ENCODE results near the gene IPO8. TPM values are rescaled to one million over a fixed set of nuclear protein-coding genes. Genes with fewer than 3 reads are reported as not detected.

The IPO8 gene
- polyA plus RNA-seq, 1 donor from 2014 or later: 11.3 TPM

DNA sequence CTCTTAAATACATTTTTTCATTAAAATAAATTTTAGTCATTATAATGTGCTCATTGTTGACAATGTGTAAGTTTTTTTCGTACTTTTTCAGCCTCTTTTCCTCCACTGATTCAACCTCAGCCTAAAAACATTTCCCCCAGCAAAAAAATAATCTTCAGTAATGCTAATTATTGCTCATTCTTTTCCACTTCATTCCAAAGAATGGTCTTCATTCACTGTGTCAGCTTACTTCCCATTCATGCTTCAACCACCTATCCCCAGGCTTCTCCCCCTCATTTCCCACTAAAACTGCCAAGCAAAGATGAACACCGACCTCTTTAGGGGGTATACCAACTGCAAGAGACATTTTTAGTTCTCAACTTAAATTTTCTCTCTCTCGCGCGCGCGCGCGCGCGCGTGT lies 2.7 kb upstream of the IPO8 start:
- Mint-ChIP-seq H3K9me3 (peaks cover 0 to 2% (median 0%) of the 10 kb centered on the region in 3 donors), H3K27me3 (peaks cover 2% of the 10 kb centered on the region), H3K4me3 (peak overlapping the region in 3 of 4 donors; percentile 50 to 99 (median 58)), H3K27ac (peak overlapping the region in 1 of 3 donors; percentile 29), H3K36me3 (no peaks in the 10 kb centered on the region), H3K4me1 (peaks cover 18 to 19% (median 18%) of the 10 kb centered on the region in 3 donors)

DNA sequence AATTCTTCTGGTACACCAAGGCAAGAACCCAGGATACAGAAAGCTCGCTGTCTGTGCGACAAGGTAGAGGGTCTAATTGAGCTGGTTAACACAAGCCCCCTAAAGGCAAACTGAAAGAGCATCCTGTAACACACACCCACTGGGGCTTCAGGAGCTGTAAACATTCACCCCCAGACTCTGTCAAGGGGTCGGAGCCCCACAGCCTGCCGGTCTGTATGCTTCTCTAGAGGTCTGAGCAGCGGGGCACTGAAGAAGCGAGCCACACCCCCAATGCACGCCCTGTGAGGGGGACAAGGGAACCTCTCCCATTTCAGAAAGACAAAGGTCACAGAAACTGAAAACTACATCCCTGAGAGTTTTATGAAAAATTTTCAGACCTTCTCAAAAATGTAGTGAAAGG lies 1.3 kb upstream of the IPO8 start:
- peaks cover 0 to 2% (median 0%) of the 10 kb centered on the region in 3 donors for H3K9me3 Mint-ChIP-seq
- peak overlapping the region; percentile 48 to 99 (median 70) for H3K4me3 Mint-ChIP-seq
- peak overlapping the region in 1 of 3 donors; percentile 15 for H3K27ac Mint-ChIP-seq
- no peaks in the 10 kb centered on the region for H3K36me3 Mint-ChIP-seq
- peaks cover 19 to 31% (median 27%) of the 10 kb centered on the region in 3 donors for H3K4me1 Mint-ChIP-seq
- peaks cover 2% of the 10 kb centered on the region for H3K27me3 Mint-ChIP-seq

DNA sequence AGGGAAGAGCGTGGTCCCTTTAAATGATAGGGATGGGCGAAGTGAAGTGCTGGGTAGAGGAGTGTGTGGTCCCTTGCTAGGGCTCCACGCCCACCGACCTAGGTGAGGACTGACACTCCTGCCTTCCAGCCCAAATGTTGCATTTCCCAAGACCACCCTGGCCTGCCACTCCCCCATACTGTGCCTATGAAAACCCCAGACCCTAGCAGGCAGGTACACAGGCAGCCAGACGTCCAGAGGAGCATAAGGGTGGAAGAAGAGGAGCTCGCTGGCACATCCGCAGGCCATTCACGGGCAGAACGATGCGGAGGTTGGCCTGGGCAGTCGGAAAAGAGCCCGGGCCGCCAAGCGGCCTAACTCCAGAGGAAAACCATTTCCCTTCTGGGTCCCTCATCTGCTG lies 817 bp upstream of the IPO8 start:
- Mint-ChIP-seq H3K4me1 (peaks cover 23 to 33% (median 27%) of the 10 kb centered on the region in 3 donors), H3K4me3 (peak overlapping the region in 3 of 4 donors; percentile 90 to 99 (median 98)), H3K27me3 (peaks cover 2% of the 10 kb centered on the region), H3K36me3 (no peaks in the 10 kb centered on the region), H3K27ac (no peak overlapping the region), H3K9me3 (peaks cover 0 to 2% (median 0%) of the 10 kb centered on the region in 3 donors)

DNA sequence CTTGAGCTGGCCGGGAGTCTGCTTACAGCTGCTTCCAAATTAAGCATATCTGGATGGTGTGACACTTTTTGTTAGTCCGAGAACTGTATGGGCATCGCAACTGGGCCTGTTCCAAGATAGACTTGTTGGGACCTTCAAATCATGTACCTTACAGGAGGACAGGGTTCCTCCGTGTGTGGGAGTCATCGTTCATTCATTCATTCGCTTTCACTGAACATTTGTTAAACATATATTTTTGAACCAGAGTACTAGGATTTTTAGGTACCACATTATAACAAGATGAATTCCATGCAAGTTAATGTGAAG lies 387 bp upstream of the IPO8 start:
- Mint-ChIP-seq H3K36me3 (no peaks in the 10 kb centered on the region), H3K4me1 (peaks cover 24 to 36% (median 28%) of the 10 kb centered on the region in 3 donors), H3K9me3 (peaks cover 0 to 2% (median 0%) of the 10 kb centered on the region in 3 donors), H3K27me3 (peaks cover 2% of the 10 kb centered on the region), H3K27ac (peak overlapping the region; percentile 90 to 96 (median 93)), H3K4me3 (peak overlapping the region; percentile 90 to 99 (median 98))

DNA sequence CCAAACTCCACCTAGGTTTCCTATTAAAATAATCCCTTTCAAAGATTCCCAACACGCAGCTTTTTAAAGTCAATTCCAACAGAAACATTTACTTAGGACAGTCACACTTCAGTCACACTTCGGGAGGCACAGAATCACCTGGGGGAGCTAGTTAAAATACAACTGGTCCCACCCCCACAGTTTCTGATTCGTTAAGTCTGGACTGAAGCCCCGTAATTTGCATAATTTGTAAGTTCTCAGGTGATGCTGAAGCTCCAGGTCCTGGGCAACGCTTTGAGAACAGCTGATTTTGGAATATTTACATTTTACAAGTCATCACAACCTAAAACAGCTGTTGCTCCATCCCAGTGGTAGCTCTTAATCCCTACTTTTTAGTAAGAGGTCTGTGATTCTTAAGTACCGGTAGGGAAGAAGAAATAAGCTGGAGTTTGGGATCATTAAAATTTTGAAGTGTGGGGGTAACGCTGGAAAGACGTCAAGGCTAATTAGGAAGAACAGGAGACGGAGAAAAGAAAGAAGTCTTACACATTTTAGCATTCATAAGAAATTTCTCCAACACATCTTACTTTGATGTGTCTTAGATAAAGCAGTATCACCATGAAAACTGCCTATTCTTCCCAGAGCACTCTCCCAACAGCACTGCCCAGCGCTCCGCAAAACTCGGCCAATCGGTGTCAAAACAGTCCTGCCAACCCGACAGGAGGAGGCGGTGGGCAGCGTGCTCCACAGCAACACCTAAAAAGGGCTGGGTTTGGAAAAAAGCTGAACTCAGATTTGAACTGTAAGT lies 1.1 kb downstream of the IPO8 start:
- Mint-ChIP-seq H3K4me3 (peak overlapping the region; percentile 90 to 99 (median 98)), H3K36me3 (peaks cover 5% of the 10 kb centered on the region), H3K4me1 (peaks cover 28 to 40% (median 31%) of the 10 kb centered on the region in 3 donors), H3K27me3 (peaks cover 2% of the 10 kb centered on the region), H3K27ac (peak overlapping the region; percentile 90 to 96 (median 91)), H3K9me3 (peaks cover 0 to 2% (median 0%) of the 10 kb centered on the region in 3 donors)

DNA sequence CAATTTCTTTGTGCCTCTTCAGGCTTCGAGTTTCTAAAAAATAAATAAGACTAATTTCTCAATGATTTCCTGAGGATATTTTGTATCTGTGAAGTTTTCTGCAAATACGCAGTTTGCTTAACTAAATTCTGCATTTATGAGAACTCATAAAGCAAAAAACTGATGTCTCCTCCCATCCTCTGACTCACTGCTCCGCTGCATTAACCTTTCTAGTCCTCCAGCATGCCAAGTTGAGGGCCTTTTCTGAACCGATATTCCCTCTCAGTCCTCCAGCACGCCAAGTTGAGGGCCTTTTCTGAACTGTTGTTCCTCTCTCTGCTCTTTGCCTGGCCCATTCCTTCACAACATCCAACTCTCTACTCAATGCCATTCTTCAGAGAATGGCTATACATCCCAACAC lies 3.2 kb downstream of the IPO8 start:
- no peaks in the 10 kb centered on the region for H3K27me3 Mint-ChIP-seq
- peaks cover 7% of the 10 kb centered on the region for H3K36me3 Mint-ChIP-seq
- peak overlapping the region in 2 of 4 donors; percentile 86 to 99 for H3K4me3 Mint-ChIP-seq
- H3K27ac Mint-ChIP-seq: peak overlapping the region in 2 of 3 donors; percentile 2 to 33
- peaks cover 0 to 2% (median 0%) of the 10 kb centered on the region in 3 donors for H3K9me3 Mint-ChIP-seq
- peaks cover 28 to 44% (median 31%) of the 10 kb centered on the region in 3 donors for H3K4me1 Mint-ChIP-seq

DNA sequence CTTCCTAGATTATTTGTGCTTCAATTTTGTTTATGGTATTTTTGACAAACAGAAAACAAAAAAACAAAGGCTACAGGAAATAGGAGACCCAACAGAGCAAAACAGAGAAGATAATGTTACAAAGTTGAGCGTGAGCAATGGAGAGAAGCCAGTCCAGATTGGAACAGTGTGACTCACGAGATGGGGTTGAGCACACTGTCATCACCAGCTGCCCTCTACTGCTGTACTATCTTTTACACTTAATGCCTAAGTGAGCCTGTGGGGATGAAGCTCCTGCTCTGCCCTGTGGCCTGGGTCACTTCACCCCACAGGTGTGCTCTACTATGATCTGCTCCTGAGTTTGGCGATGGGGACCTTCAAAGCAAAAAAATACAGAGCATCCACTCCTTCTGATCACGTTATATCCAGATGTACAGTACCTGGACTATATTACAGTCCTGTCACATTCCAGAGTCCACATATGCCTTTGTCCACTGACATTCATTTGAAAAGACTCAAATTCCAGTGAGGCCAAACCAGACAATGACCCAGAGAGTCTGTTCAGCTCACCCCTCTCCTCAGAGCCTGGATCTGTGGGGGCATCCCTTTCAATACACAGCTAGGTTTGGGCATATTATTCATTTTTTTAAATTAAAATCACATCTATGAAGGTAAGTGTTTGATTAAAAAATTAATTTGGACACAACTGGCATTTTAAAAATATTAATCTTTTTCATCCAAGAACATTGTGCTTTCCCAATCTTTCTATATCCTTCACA lies 4.4 kb downstream of the IPO8 start:
- Mint-ChIP-seq H3K27me3 (no peaks in the 10 kb centered on the region), H3K4me3 (peak overlapping the region in 1 of 4 donors; percentile 19), H3K4me1 (peaks cover 28 to 45% (median 32%) of the 10 kb centered on the region in 3 donors), H3K27ac (peak overlapping the region in 2 of 3 donors; percentile 43 to 46), H3K36me3 (peaks cover 7% of the 10 kb centered on the region), H3K9me3 (peaks cover 0 to 2% (median 0%) of the 10 kb centered on the region in 3 donors)

DNA sequence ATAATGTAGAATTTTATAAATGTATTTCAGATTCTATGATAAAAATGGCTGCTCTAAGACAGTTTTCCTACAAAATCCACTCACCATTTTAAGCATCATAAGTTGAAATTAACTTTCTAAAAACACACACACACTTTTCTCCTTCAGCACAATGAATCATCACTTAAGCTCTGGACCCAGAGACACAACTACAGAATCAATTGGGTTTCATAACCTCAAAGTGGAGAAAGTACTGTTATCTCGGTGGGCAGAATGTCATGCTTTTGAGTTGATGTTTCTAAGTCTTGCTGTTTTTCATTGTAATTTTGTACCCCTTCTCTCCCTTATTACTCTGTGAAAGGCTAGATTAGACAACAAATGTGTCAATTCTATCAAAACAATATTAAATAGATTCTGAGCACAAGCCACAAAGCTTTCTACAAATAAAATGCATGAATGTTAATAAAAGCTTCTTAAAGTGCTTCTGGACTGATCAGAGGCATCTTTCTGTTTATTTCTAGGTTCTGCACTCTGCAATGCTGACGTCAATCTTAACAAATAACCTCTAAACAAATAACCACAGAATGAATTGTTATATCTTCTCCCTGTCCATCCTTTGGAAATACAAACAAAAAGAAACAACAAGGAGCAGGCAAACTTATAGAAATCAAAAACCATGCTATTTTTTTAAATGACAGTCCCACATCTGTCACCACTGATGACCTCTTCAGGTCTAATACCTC lies 8.2 kb downstream of the IPO8 start:
- Mint-ChIP-seq H3K4me3 (no peak overlapping the region), H3K27ac (peak overlapping the region in 1 of 3 donors; percentile 39), H3K36me3 (peaks cover 7% of the 10 kb centered on the region), H3K27me3 (no peaks in the 10 kb centered on the region), H3K9me3 (peaks cover 0 to 1% (median 0%) of the 10 kb centered on the region in 3 donors), H3K4me1 (peaks cover 6 to 18% (median 14%) of the 10 kb centered on the region in 3 donors)

DNA sequence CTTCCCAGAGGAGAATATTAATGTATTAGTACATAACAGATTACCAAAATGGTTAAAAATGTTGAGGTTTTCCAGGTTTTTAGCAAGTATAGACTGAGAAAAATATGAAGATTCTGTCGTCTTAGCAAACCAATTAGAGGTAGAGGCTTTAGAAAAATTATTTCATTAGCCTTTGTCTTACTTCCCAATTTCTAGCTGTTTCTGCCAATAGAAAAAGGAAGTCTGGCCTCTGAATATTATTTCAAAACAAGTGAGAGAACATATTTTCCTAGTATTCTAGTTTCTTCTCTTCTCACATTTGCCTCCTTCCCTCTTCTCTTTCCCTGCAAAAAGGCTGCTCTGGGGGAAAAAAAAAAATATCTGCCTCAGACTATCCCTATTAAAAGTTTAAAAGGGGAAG lies 16.4 kb downstream of the IPO8 start:
- no peak overlapping the region for H3K4me3 Mint-ChIP-seq

DNA sequence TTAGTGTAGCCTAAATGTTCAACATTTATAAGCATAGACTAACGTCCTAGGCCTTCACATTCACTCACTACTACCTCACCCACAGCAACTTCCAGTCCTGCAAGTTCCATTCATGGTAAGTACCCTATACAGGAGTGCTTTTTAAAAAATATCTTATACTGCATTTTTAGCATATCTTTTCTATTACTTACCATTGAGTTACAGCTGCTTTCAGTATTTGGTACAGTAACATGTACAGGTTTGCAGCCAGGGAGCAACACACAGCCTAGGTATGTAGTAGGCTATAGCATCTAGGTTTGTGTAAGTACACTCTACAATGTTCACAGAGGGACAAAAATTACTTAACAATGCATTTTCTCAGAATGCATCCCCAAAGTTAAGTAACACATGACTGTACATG lies 17.4 kb downstream of the IPO8 start:
- Mint-ChIP-seq H3K36me3 (peaks cover 9% of the 10 kb centered on the region), H3K4me1 (no peaks in the 10 kb centered on the region), H3K9me3 (peaks cover 0 to under 1% (median 0%) of the 10 kb centered on the region in 3 donors), H3K27ac (no peak overlapping the region), H3K4me3 (no peak overlapping the region), H3K27me3 (no peaks in the 10 kb centered on the region)

More for the DNA sequence above, 16.4 kb downstream of the IPO8 start:
- H3K4me1 Mint-ChIP-seq: peaks cover 0 to under 1% (median 0%) of the 10 kb centered on the region in 3 donors
- H3K27ac Mint-ChIP-seq: no peak overlapping the region
- H3K36me3 Mint-ChIP-seq: peaks cover 8% of the 10 kb centered on the region
- H3K9me3 Mint-ChIP-seq: peaks cover 0 to 1% (median 0%) of the 10 kb centered on the region in 3 donors
- H3K27me3 Mint-ChIP-seq: no peaks in the 10 kb centered on the region

DNA sequence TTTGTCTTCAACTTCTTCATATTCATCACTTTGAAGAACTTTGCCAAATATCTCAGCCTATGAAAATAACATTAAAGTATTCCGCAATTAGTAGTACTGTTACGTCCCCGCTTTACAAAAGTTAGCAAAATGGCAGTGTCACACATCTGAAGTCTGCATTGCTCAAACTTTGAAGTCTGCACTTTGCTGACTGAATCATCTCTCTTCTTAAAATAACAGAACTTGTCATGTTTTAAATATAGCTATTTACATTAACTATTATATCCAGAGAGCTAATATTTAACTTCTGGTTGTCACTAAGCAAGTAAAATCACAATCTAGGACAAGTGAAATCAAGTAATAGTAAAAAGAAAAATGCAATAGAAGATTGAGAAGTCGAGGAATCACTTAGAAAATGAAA lies 34.5 kb downstream of the IPO8 start:
- no peak overlapping the region for H3K27ac Mint-ChIP-seq
- H3K27me3 Mint-ChIP-seq: no peaks in the 10 kb centered on the region
- H3K4me3 Mint-ChIP-seq: no peak overlapping the region
- no peaks in the 10 kb centered on the region for H3K4me1 Mint-ChIP-seq
- H3K36me3 Mint-ChIP-seq: peaks cover 2% of the 10 kb centered on the region
- H3K9me3 Mint-ChIP-seq: no peaks in the 10 kb centered on the region

DNA sequence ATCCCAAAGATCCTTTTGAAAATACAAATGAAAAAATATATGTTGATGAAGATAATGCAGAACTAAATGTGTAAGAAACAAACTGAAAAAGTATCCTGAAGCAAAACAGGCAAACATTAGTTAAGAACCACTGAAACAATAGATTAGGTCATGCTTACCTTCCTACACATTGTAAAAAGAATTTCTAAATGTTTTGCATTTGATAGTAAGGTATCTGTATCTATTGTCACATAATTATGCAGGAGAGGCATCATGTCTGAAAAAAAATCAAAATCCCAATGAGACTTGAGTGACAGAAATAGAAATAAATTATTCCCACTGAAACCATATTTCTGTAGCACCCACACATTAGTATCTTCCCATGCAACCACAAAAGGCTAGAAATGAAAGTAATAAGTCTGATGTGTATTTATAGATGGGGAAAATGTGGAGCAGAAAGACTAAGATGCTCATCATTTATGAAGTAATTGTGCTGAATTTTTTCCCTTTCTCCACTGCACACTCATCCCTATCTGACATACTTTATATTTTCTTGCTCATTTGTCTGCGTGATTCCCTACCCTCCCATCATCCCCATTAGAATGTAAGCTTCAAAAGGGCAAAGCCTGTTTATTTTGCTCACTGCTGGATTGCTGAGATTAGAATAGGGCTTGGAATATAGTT lies 43.5 kb downstream of the IPO8 start:
- H3K27ac Mint-ChIP-seq: peak overlapping the region in 1 of 3 donors; percentile 87
- peaks cover 9% of the 10 kb centered on the region for H3K36me3 Mint-ChIP-seq
- H3K4me1 Mint-ChIP-seq: peaks cover 0 to 2% (median 1%) of the 10 kb centered on the region in 3 donors
- no peak overlapping the region for H3K4me3 Mint-ChIP-seq
- H3K27me3 Mint-ChIP-seq: no peaks in the 10 kb centered on the region
- H3K9me3 Mint-ChIP-seq: no peaks in the 10 kb centered on the region

DNA sequence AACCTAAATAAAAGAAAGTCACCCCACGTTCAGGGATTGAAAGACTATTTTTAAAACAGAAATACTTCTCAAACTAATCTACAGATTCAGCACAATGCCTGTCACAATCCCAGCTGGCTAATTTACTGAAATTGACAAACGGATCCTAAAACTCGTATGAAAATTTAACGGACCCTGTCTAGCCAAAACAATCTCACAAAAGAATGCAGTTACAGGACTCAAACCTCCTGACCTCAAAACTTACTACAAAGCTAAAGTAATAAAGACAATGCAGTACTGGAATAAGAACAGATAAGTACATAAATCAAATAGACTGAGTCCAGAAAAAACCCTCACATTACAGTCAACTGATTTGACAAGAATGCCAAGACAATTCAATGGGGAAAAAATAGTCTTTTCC lies 48.8 kb downstream of the IPO8 start:
- Mint-ChIP-seq H3K4me3 (no peak overlapping the region), H3K9me3 (no peaks in the 10 kb centered on the region), H3K36me3 (peaks cover 24% of the 10 kb centered on the region), H3K27ac (no peak overlapping the region), H3K27me3 (no peaks in the 10 kb centered on the region), H3K4me1 (peaks cover 0 to 3% (median 1%) of the 10 kb centered on the region in 3 donors)

DNA sequence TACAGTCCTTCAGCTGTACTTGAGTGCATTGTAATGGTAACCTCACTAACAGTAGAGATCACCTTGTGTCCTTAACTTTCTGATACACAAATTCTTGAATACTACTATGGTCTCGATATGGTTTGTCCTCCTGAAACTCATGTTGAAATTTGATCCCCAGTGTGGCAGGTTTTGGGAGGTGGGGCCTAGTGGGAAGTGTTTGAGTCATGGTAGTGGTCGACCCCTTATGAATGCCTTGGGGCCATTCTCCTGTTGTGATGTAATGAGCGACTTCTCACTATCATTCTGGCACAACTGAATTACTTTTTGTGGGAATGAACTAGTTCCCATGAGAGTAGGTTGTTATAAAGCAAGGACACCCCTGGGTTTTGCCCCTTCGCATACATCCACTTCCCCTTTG lies 52.3 kb downstream of the IPO8 start:
- Mint-ChIP-seq H3K4me3 (no peak overlapping the region), H3K36me3 (peaks cover 24% of the 10 kb centered on the region), H3K9me3 (no peaks in the 10 kb centered on the region), H3K27me3 (no peaks in the 10 kb centered on the region), H3K27ac (no peak overlapping the region), H3K4me1 (peaks cover 0 to 2% (median 0%) of the 10 kb centered on the region in 3 donors)

Data from IgD-negative memory B cell (primary cell).